NOMO-1 treated with DMSO at 0.1 percent for 48 hours (cell line): ENCODE results near the gene PRKCD.
A peak's percentile ranks its signal among the peaks of the same experiment; 100 is the strongest.

Source experiments
- DNase-seq: peaks from one replicate; lab custom pipeline; 2025; ENCODE audit not compliant: unreplicated experiment; lab: John Stamatoyannopoulos, UW

Gene PRKCD

GRCh38 chr3:53160660-53161449 is at the start of gene PRKCD:
PRKCD (plus strand) TSS chr3:53161209; CDS start chr3:53178423, 17,214 bp downstream.
- DNase-seq: peak; percentile 73

- DNase-seq: no peak
Observed at GRCh38 chr3:53111822-53112221, 49.2 kb upstream of the PRKCD start.

GRCh38 chr3:53113293-53114010 is 47.6 kb upstream of the PRKCD start:
- DNase-seq: no peak

GRCh38 chr3:53114011-53114400 is 47.0 kb upstream of the PRKCD start:
- peak; percentile 75 for DNase-seq

- no peak for DNase-seq
Observed at GRCh38 chr3:53114412-53115074, 46.5 kb upstream of the PRKCD start.

- DNase-seq: no peak
Observed at GRCh38 chr3:53116956-53117355, 44.1 kb upstream of the PRKCD start.

- DNase-seq: no peak
Observed at GRCh38 chr3:53120336-53120735, 40.7 kb upstream of the PRKCD start.

- DNase-seq: no peak
Observed at GRCh38 chr3:53122255-53122932, 38.6 kb upstream of the PRKCD start.

GRCh38 chr3:53122933-53123305 is 38.1 kb upstream of the PRKCD start:
- DNase-seq: peak; percentile 83

- DNase-seq: no peak
Observed at GRCh38 chr3:53123510-53123909, 37.5 kb upstream of the PRKCD start.

GRCh38 chr3:53123953-53124352 is 37.1 kb upstream of the PRKCD start:
- DNase-seq: no peak

GRCh38 chr3:53126601-53127000 is 34.4 kb upstream of the PRKCD start:
- no peak for DNase-seq

- no peak for DNase-seq
Observed at GRCh38 chr3:53129344-53129743, 31.7 kb upstream of the PRKCD start.

GRCh38 chr3:53130179-53131061 is 30.6 kb upstream of the PRKCD start, which contains the start of gene RFT1:
RFT1 (minus strand) TSS chr3:53130435; CDS start chr3:53130400, 35 bp downstream.
- DNase-seq: peak; percentile 93

- no peak for DNase-seq
Observed at GRCh38 chr3:53131096-53131495, 29.9 kb upstream of the PRKCD start.

GRCh38 chr3:53132347-53132746 is 28.7 kb upstream of the PRKCD start:
- no peak for DNase-seq

GRCh38 chr3:53134631-53135232 is 26.3 kb upstream of the PRKCD start:
- DNase-seq: peak; percentile 54

GRCh38 chr3:53137221-53137620 is 23.8 kb upstream of the PRKCD start:
- DNase-seq: no peak

- DNase-seq: peak; percentile 40
Observed at GRCh38 chr3:53137835-53138446, 23.1 kb upstream of the PRKCD start.
